ENCODE data around the gene FBXO34. TPM values are rescaled to one million over a fixed set of nuclear protein-coding genes. Genes with fewer than 3 reads are reported as not detected.

The FBXO34 gene
- total RNA-seq, 1 donor: 28.9 TPM

- TF ChIP-seq CTCF (IDR thresholded peaks at IDR 0.05; ENCODE audit: insufficient read depth, low read depth, low read length): no peak
- DNase-seq (ENCODE audit: low read depth): no peak
- no peak overlapping the region for H3K4me3 ChIP-seq (ENCODE audit: low read depth, low read length)
Measured at GRCh38 chr14:55350461-55350860, 79.2 kb downstream of the FBXO34 start.

- TF ChIP-seq CTCF (IDR thresholded peaks at IDR 0.05; ENCODE audit: insufficient read depth, low read depth, low read length): no peak
- no peak for DNase-seq (ENCODE audit: low read depth)
- no peak overlapping the region for H3K4me3 ChIP-seq (ENCODE audit: low read depth, low read length)
Measured at GRCh38 chr14:55351111-55351510, 79.9 kb downstream of the FBXO34 start.

GRCh38 chr14:55352201-55352600, 81.0 kb downstream of the FBXO34 start:
- DNase-seq (ENCODE audit: low read depth): no peak
- no peak for TF ChIP-seq CTCF (IDR thresholded peaks at IDR 0.05; ENCODE audit: insufficient read depth, low read depth, low read length)
- H3K4me3 ChIP-seq (ENCODE audit: low read depth, low read length): no peak overlapping the region

GRCh38 chr14:55353686-55354467, 82.7 kb downstream of the FBXO34 start:
- no peak overlapping the region for H3K4me3 ChIP-seq (ENCODE audit: low read depth, low read length)
- no peak for TF ChIP-seq CTCF (IDR thresholded peaks at IDR 0.05; ENCODE audit: insufficient read depth, low read depth, low read length)
- no peak for DNase-seq (ENCODE audit: low read depth)

- DNase-seq (ENCODE audit: low read depth): peak; percentile 67
Measured at GRCh38 chr14:55354500-55354899, 83.3 kb downstream of the FBXO34 start.

GRCh38 chr14:55355922-55356321, 84.7 kb downstream of the FBXO34 start:
- no peak for TF ChIP-seq CTCF (IDR thresholded peaks at IDR 0.05; ENCODE audit: insufficient read depth, low read depth, low read length)
- no peak for DNase-seq (ENCODE audit: low read depth)
- H3K4me3 ChIP-seq (ENCODE audit: low read depth, low read length): no peak overlapping the region

More at GRCh38 chr14:55354500-55354899, 83.3 kb downstream of the FBXO34 start:
- peak; percentile 77 for TF ChIP-seq CTCF (IDR thresholded peaks at IDR 0.05; ENCODE audit: insufficient read depth, low read depth, low read length)
- H3K4me3 ChIP-seq (ENCODE audit: low read depth, low read length): no peak overlapping the region

GRCh38 chr14:55356913-55357312, 85.7 kb downstream of the FBXO34 start:
- no peak for TF ChIP-seq CTCF (IDR thresholded peaks at IDR 0.05; ENCODE audit: insufficient read depth, low read depth, low read length)
- no peak overlapping the region for H3K4me3 ChIP-seq (ENCODE audit: low read depth, low read length)
- no peak for DNase-seq (ENCODE audit: low read depth)

Data from fibroblast of villous mesenchyme (primary cell).